HepG2 (cell line): ENCODE results near the gene RTEL1. TPM values are rescaled to one million over a fixed set of nuclear protein-coding genes. Genes with fewer than 3 reads are reported as not detected.
A peak's percentile ranks its signal among the peaks of the same experiment; 100 is the strongest.

Source experiments
- CHD2 ChIP-seq: IDR thresholded peaks from 2 replicates; pipeline ENCODE4 v1.6.1; 2011; ENCODE audit warnings: low read depth, low read length, improper control_type of control experiment
- CTCF ChIP-seq: sonication (generic); formaldehyde crosslinking; IDR thresholded peaks from 2 replicates; pipeline ENCODE4 v1.5.0; 2020; ENCODE audit warnings: mild to moderate bottlenecking, missing genetic modification reagents, moderate library complexity
- HDAC6 ChIP-seq: fragments of 200-600 bp; sonication (generic); IDR thresholded peaks from 2 replicates; pipeline ENCODE4 v1.7.0; 2017; ENCODE audit warnings: mild to moderate bottlenecking, antibody characterized with exemption, low read length, low read depth
- HMGXB4 ChIP-seq, 2 experiments: sonication (generic) in 1 of 2; formaldehyde crosslinking in 1 of 2; IDR thresholded peaks; 2 replicates each; pipeline versions ENCODE4 v1.4.0 to v1.6.1; 2018 to 2020; ENCODE audit warnings: missing genetic modification reagents in 2 of 2, borderline replicate concordance in 1 of 2, low read depth in 1 of 2, mild to moderate bottlenecking in 1 of 2, missing biosample characterization in 1 of 2
- HNF4G ChIP-seq, 2 experiments: sonication (generic) in 1 of 2; formaldehyde crosslinking in 1 of 2; IDR thresholded peaks; 2 replicates each; pipeline versions ENCODE4 v1.4.0 to v1.6.1; 2011 to 2020; ENCODE audit warnings: borderline replicate concordance in 2 of 2, low read depth in 2 of 2, mild to moderate bottlenecking in 2 of 2, low read length in 1 of 2, missing genetic modification reagents in 1 of 2, moderate library complexity in 1 of 2
- KMT2A ChIP-seq: sonication (generic); formaldehyde crosslinking; IDR thresholded peaks from 2 replicates; pipeline ENCODE4 v1.4.0; 2020; ENCODE audit warnings: missing genetic modification reagents
- MAFK ChIP-seq, 2 experiments: IDR thresholded peaks in 1 of 2; conservative IDR thresholded peaks in 1 of 2; 2 replicates each; pipeline ENCODE4 v1.6.1; 2011; ENCODE audit warnings: improper control_type of control experiment in 2 of 2, low read length in 2 of 2
- NR2C2 ChIP-seq: sonication (generic); formaldehyde crosslinking; IDR thresholded peaks from 2 replicates; pipeline ENCODE4 v1.4.0; 2020; ENCODE audit warnings: missing genetic modification reagents, mild to moderate bottlenecking, moderate library complexity, borderline replicate concordance
- PHF20 ChIP-seq: sonication (generic); formaldehyde crosslinking; IDR thresholded peaks from 2 replicates; pipeline ENCODE4 v1.5.0; 2020; ENCODE audit warnings: mild to moderate bottlenecking, missing genetic modification reagents
- PHF8 ChIP-seq: sonication (generic); formaldehyde crosslinking; IDR thresholded peaks from 2 replicates; pipeline ENCODE4 v1.5.0; 2020; ENCODE audit warnings: missing genetic modification reagents
- REXO4 ChIP-seq: sonication (generic); formaldehyde crosslinking; IDR thresholded peaks from 2 replicates; pipeline ENCODE4 v1.8.0; 2022; ENCODE audit warnings: missing genetic modification reagents, mild to moderate bottlenecking, borderline replicate concordance
- TAF1 ChIP-seq: sonication (generic); formaldehyde crosslinking; IDR thresholded peaks from 2 replicates; pipeline ENCODE4 v1.4.0; 2020; ENCODE audit warnings: missing genetic modification reagents
- TAF15 ChIP-seq: fragments of 200-400 bp; formaldehyde crosslinking; IDR thresholded peaks from one replicate; pipeline ENCODE4 v1.6.1; 2018; ENCODE audit warnings: mild to moderate bottlenecking, low read depth, low read length; ENCODE audit not compliant: poor library complexity, severe bottlenecking
- TEAD2 ChIP-seq: sonication (generic); formaldehyde crosslinking; IDR thresholded peaks from 2 replicates; pipeline ENCODE4 v1.9.0; 2021; ENCODE audit warnings: missing genetic modification reagents
- ZGPAT ChIP-seq: IDR thresholded peaks from 2 replicates; pipeline ENCODE4 v1.6.1; 2016; ENCODE audit warnings: mild to moderate bottlenecking
- ZMYM4 ChIP-seq: sonication (generic); formaldehyde crosslinking; IDR thresholded peaks from 2 replicates; pipeline ENCODE4 v1.8.1; 2023; ENCODE audit warnings: mild to moderate bottlenecking, missing genetic modification reagents
- ZNF230 ChIP-seq: sonication (generic); formaldehyde crosslinking; IDR thresholded peaks from 2 replicates; pipeline ENCODE4 v1.4.0; 2020; ENCODE audit warnings: mild to moderate bottlenecking, missing genetic modification reagents
- ZNF335 ChIP-seq: sonication (generic); formaldehyde crosslinking; IDR thresholded peaks from 2 replicates; pipeline ENCODE4 v1.4.0; 2020; ENCODE audit warnings: missing genetic modification reagents
- ZNF546 ChIP-seq: sonication (generic); formaldehyde crosslinking; conservative IDR thresholded peaks from 2 replicates; pipeline ENCODE4 v1.8.1; 2023; ENCODE audit warnings: mild to moderate bottlenecking, missing genetic modification reagents
- ZNF713 ChIP-seq: sonication (generic); formaldehyde crosslinking; IDR thresholded peaks from 2 replicates; pipeline ENCODE4 v1.4.0; 2020; ENCODE audit warnings: mild to moderate bottlenecking, missing genetic modification reagents
- ZNF737 ChIP-seq: sonication (generic); formaldehyde crosslinking; IDR thresholded peaks from 2 replicates; pipeline ENCODE4 v1.5.0; 2020; ENCODE audit warnings: missing genetic modification reagents, mild to moderate bottlenecking, borderline replicate concordance
- ZNF746 ChIP-seq: sonication (generic); formaldehyde crosslinking; IDR thresholded peaks from 2 replicates; pipeline ENCODE4 v1.8.0; 2022; ENCODE audit warnings: mild to moderate bottlenecking, missing genetic modification reagents
- ZNF816 ChIP-seq: sonication (generic); formaldehyde crosslinking; IDR thresholded peaks from 2 replicates; pipeline ENCODE4 v1.8.0; 2022; ENCODE audit warnings: missing genetic modification reagents, mild to moderate bottlenecking, borderline replicate concordance
- ZNF83 ChIP-seq: sonication (generic); formaldehyde crosslinking; IDR thresholded peaks from 2 replicates; pipeline ENCODE4 v1.4.0; 2020; ENCODE audit warnings: missing genetic modification reagents, mild to moderate bottlenecking, borderline replicate concordance
- polyA plus RNA-seq, 8 experiments: library from polyadenylated mRNA; depleted of rRNA in 3 of 8; stranded (reverse) in 7 of 8; unstranded in 1 of 8; fragments of >200 nt; fragmentation: Illumina TruSeq in 4 of 8; extraction: Trizol in 4 of 8; gene quantifications; 2 replicates each; pipeline versions ENCODE4 v1.2.1 to v1.2.3, GENCODE V29; 2011 to 2016; ENCODE audit warnings: low read depth in 4 of 8, missing spikeins in 1 of 8, mixed read lengths in 1 of 8; ENCODE audit not compliant: insufficient read depth in 1 of 8
- total RNA-seq, 5 experiments: library from RNA; depleted of rRNA; stranded (reverse); fragments of >200 nt; fragmentation: Illumina TruSeq; extraction: Trizol; gene quantifications; 2 replicates each; pipeline ENCODE4 v1.2.3, GENCODE V29; 2016; ENCODE audit warnings: low read depth in 1 of 5

RTEL1 gene
- total and polyA plus RNA-seq, 2 of the 13 experiments (the other 11 are each of a cell fraction or from before 2014, with no cell fraction given), result 21.8 to 36.4 TPM

GRCh38 chr20:63739130-63740069 lies 81.3 kb downstream of the RTEL1 start, which contains the start of gene SLC2A4RG (continued):
- TF ChIP-seq HNF4G (IDR thresholded peaks at IDR 0.05; ENCODE audit: borderline replicate concordance, low read depth, low read length), result peak; percentile 96
- peak; percentile 96 for TF ChIP-seq HNF4G (CRISPR knock-in tag; IDR thresholded peaks at IDR 0.05; ENCODE audit: borderline replicate concordance, low read depth)
- peak; percentile 90 for TF ChIP-seq ZNF816 (CRISPR knock-in tag)
- TF ChIP-seq CHD2, result no peak
- peak; percentile 76 for TF ChIP-seq ZMYM4 (CRISPR knock-in tag)
- TF ChIP-seq ZNF546 (CRISPR knock-in tag), result 0 out of 2 replicates have a peak, but pooled peaks have one; percentile 28
- TF ChIP-seq ZNF737 (CRISPR knock-in tag), result no peak
- TF ChIP-seq KMT2A (CRISPR knock-in tag), result peak; percentile 74; the same call in 1 of the 2 replicates
- peak; percentile 73; the same call in 1 of the 2 replicates for TF ChIP-seq ZNF83 (CRISPR knock-in tag)
- TF ChIP-seq HDAC6, result no peak
- no peak for TF ChIP-seq TAF15
- TF ChIP-seq MAFK (conservative IDR thresholded peaks at IDR 0.05 in 1 of 2, IDR thresholded peaks at IDR 0.05 in 1 of 2; ENCODE audit: low read length in 2 of 2), result no peak
- TF ChIP-seq ZGPAT, result peak; percentile 97
- peak; percentile 84; the same call in 1 of the 2 replicates for TF ChIP-seq REXO4 (CRISPR knock-in tag)
- TF ChIP-seq ZNF746 (CRISPR knock-in tag), result peak; percentile 99
- no peak; the same call in 1 of the 2 replicates for TF ChIP-seq ZNF230
- TF ChIP-seq HMGXB4 (CRISPR knock-in tag; IDR thresholded peaks at IDR 0.05; ENCODE audit: borderline replicate concordance in 1 of 2, low read depth in 1 of 2), result peak; percentile 84 to 87; a peak in 3 of 4 replicates
- 0 out of 2 replicates have a peak, but pooled peaks have one; percentile 81 for TF ChIP-seq TEAD2
- TF ChIP-seq ZNF713, result peak; percentile 93
- TF ChIP-seq PHF8 (CRISPR knock-in tag), result peak; percentile 88
- peak; percentile 54 for TF ChIP-seq CTCF (CRISPR knock-in tag)
- TF ChIP-seq TAF1 (CRISPR knock-in tag), result peak; percentile 83
- no peak for TF ChIP-seq PHF20
- peak; percentile 37; the same call in 1 of the 2 replicates for TF ChIP-seq ZNF335
- peak; percentile 81 for TF ChIP-seq NR2C2
